Subcutaneous adipose tissue (tissue), 4 donors: Measurements from ENCODE around the gene PRTFDC1. TPM values are rescaled to one million over a fixed set of nuclear protein-coding genes. Genes with fewer than 3 reads are reported as not detected.

Source experiments
- CTCF ChIP-seq: fragments of 450-650 bp; IDR thresholded peaks from one replicate; pipeline ENCODE4 v1.5.1; 2016; ENCODE audit warnings: low read depth, mild to moderate bottlenecking, control low read depth, antibody characterized with exemption, moderate library complexity
- total RNA-seq, 4 donors: library from RNA; depleted of rRNA; stranded (reverse); fragments of >200 nt; gene quantifications; one replicate each; pipeline ENCODE4 v1.1.0, GENCODE V29; 2016

Gene PRTFDC1
- total RNA-seq, 4 donors from 2014 or later: 2.4 to 2.8 (median 2.7) TPM

DNA sequence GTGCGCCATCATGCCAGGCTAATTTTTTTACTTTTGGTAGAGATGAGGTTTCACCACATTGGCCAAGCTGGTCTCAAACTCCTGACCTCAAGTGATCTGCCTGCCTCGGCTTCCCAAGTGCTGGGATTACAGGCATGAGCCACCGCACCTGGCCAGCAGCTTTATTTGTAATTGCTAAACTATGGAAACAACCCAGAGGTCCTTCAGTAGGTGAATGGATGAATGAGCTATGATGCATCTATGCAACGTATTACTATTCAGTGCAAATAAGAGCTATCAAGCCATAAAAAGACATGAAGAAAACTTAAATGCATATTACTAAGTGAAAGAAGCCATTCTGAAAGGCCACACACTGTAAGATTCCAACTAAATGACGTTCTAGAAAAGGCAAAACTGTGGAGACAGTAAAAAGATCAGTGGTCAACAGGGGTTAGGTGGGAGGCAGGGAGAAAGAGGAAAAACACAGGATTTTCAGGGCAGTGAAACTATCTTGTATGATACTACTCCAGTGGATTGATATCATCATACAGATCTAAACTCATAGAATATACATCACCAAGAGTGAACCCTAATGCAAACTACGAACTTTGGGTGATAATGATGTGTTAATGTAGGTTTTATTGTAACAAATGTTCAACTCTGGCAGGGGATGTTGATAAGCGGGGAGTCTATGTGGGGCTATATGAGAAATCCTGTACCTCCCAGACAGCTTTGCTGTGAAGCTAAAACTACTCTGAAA, 66.7 kb downstream of the PRTFDC1 start:
- no peak for TF ChIP-seq CTCF

GRCh38 chr10:24884793-24885192, 67.6 kb downstream of the PRTFDC1 start:
- no peak for TF ChIP-seq CTCF

DNA sequence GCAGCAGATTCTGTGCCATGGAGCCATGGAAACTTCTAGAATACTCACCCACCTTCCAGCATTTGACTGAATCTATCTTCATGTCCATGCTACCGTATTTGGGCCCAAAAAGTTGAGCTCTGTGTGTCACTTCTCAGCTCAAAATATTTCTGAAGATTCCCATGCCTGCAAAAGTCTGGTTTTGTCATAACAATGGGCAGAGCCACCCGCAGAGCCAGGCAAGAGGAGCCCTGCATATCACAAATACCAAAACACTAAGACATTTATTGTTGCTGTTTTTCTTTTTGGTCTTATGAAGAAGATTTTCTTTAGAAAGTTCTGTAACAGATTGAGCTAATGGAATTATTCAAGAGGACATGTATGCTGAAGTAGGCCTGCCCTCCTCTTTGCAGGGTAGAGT, 68.1 kb downstream of the PRTFDC1 start:
- no peak for TF ChIP-seq CTCF

DNA sequence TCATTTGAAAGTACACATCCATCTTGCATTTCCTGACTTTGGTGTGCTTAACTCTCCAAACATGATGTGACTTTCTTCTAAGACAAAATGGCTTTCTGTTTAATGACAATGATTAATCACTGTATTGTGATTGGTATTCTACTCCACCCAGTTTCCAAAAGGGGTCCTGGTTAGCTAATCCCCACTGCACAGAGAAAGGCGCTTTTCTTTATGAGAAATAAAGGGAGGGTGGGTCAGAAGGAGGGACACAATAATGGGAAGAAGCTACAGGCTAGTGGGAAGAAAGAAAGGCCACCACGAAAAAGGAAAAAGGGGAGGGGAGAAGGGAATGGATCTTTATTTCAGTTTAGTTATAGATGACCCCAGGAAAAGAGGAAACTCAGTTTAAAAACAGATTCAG, 69.2 kb downstream of the PRTFDC1 start:
- TF ChIP-seq CTCF: no peak

- TF ChIP-seq CTCF: no peak
Measured at GRCh38 chr10:24882047-24882698, 70.2 kb downstream of the PRTFDC1 start.

GRCh38 chr10:24879861-24880260, 72.5 kb downstream of the PRTFDC1 start:
- TF ChIP-seq CTCF: no peak

- TF ChIP-seq CTCF: no peak
Measured at GRCh38 chr10:24874133-24874532, 78.3 kb downstream of the PRTFDC1 start.
